Stimulated activated CD8-positive, alpha-beta memory T cell treated with anti-CD3 and anti-CD28 coated beads, Interleukin-2, amount 100 ng/mL, for 1 hour (primary cell): ENCODE data around the gene VAMP7.
A peak's percentile ranks its signal among the peaks of the same experiment; 100 is the strongest.
"Not testable (repeated sequence)": the region's sequence is repeated elsewhere in the genome, so short reads cannot be mapped to it uniquely, and the experiment has no call there.

Source experiments
- DNase-seq, 2 donors: peaks; one replicate each; pipeline ENCODE4 v3.0.0-alpha.2; 2020; ENCODE audit warnings: low read depth in 2 of 2

Gene VAMP7

GRCh38 chrX:155907661-155908060 is 26.5 kb downstream of the VAMP7 start:
- DNase-seq: not testable (repeated sequence)

GRCh38 chrX:155923200-155923599 is 42.1 kb downstream of the VAMP7 start:
- DNase-seq: no peak

- not testable (repeated sequence) for DNase-seq
Observed at GRCh38 chrX:155930852-155931618, 49.9 kb downstream of the VAMP7 start.

- DNase-seq: no peak
Observed at GRCh38 chrX:155938132-155938531, 57.0 kb downstream of the VAMP7 start.

GRCh38 chrX:155949098-155949497 is 68.0 kb downstream of the VAMP7 start:
- DNase-seq: no peak

GRCh38 chrX:155951237-155951789 is 70.2 kb downstream of the VAMP7 start:
- no peak for DNase-seq

- no peak for DNase-seq
Observed at GRCh38 chrX:155953055-155953454, 71.9 kb downstream of the VAMP7 start.

GRCh38 chrX:155954793-155955192 is 73.6 kb downstream of the VAMP7 start:
- no peak for DNase-seq

- no peak for DNase-seq
Observed at GRCh38 chrX:155956099-155956498, 75.0 kb downstream of the VAMP7 start.

GRCh38 chrX:155956649-155957048 is 75.5 kb downstream of the VAMP7 start:
- DNase-seq: no peak

GRCh38 chrX:155957843-155958242 is 76.7 kb downstream of the VAMP7 start:
- DNase-seq: no peak

- no peak for DNase-seq
Observed at GRCh38 chrX:155959018-155959587, 78.0 kb downstream of the VAMP7 start.

- no peak for DNase-seq
Observed at GRCh38 chrX:155962906-155963305, 81.8 kb downstream of the VAMP7 start.

GRCh38 chrX:155966876-155967275 is 85.7 kb downstream of the VAMP7 start:
- peak in 1 of 2 donors; percentile 2 for DNase-seq

- DNase-seq: no peak
Observed at GRCh38 chrX:155967653-155968325, 86.6 kb downstream of the VAMP7 start.

GRCh38 chrX:155968326-155968661 is 87.1 kb downstream of the VAMP7 start:
- no peak for DNase-seq

- DNase-seq: no peak
Observed at GRCh38 chrX:155968791-155969190, 87.6 kb downstream of the VAMP7 start.

- DNase-seq: not testable (repeated sequence)
Observed at GRCh38 chrX:155971658-155972057, 90.5 kb downstream of the VAMP7 start.

- not testable (repeated sequence) for DNase-seq
Observed at GRCh38 chrX:155972241-155972640, 91.1 kb downstream of the VAMP7 start.

GRCh38 chrX:155983326-155983725 is 102.2 kb downstream of the VAMP7 start:
- DNase-seq: no peak

- DNase-seq: no peak
Observed at GRCh38 chrX:155985208-155985607, 104.1 kb downstream of the VAMP7 start.

GRCh38 chrX:155986995-155987394 is 105.8 kb downstream of the VAMP7 start:
- not testable (repeated sequence) for DNase-seq

- DNase-seq: no peak
Observed at GRCh38 chrX:155988859-155989258, 107.7 kb downstream of the VAMP7 start.
